GM18951 (cell line): ENCODE data around the gene DRC1.
"Not testable (repeated sequence)": the region's sequence is repeated elsewhere in the genome, so short reads cannot be mapped to it uniquely, and the experiment has no call there.

Experiments
- POLR2A ChIP-seq: IDR thresholded peaks from 4 replicates; pipeline ENCODE4 v1.6.1; 2011; ENCODE audit warnings: mild to moderate bottlenecking; ENCODE audit not compliant: insufficient read length, insufficient read depth; ENCODE audit errors: extremely low read depth
- in situ Hi-C: fragments of 300-500 bp; cut with MboI; formaldehyde crosslinking; loops from one replicate; pipeline ENCODE4 v1.12.0; 2022; ENCODE audit warnings: low sequenced_read_pairs, mixed read lengths, inconsistent platforms; ENCODE audit not compliant: unreplicated experiment

Gene DRC1

DNA sequence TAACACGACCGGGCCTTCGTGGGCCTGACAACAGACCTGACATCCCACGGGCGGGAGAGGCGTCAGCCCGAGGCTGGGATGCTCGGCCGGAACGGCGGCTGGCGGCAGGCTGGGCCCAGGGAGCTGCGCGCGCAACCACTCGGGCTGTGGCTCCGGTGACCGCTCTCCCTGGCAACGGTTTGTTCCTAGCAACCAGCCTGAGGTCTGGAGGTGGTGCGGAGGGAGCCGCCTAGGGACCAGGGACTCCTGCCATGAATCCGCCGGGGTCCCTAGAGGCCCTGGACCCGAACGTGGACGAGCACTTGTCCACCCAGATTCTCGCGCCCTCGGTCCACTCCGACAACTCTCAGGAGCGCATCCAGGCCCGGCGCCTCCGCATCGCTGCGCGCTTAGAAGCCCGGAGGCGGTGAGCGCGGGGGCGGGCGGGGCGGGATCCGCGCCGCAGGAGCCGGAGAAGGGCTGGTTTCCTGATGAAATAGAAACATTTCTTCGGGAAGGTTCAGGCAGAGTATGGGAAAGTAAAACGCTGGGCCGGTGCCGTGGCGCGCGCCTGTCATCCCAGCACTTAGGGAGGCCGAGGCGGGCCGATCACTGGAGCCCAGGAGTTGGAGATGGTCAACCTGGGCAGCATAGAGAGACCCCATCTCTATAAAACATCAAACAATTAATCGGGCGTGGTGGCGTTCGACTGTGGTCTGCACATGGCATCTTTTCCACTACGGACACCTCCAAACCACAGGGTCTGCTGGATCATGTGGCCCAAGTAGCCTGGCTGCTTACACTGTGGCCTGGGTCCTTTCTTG, at the start of gene DRC1:
DRC1 (plus strand) TSS at position 182 of the 803 bp plus-strand sequence; CDS start at position 252, 70 bp downstream.
- TF ChIP-seq POLR2A: no peak
- in situ Hi-C loops: no loop called here

DNA sequence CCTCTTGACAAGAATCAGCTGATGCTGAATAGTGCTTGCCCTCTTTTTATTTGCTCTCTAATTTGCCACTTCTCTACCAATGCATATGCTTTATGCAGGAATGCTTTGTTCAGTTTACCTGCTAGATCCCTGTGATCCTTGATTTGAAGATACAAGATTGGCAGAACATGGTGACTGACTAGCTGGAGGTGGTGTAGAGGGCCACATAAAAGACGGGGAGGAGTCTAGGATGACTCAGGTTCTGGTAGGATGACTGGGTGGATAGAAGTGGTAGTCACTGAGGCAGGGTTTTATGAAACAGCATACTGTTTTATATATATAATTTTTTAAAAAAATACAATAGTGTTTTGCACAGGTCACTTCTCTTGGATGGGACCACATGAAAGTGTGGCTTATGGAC, 48.8 kb upstream of the DRC1 start:
- in situ Hi-C loops: no loop called here
- no peak for TF ChIP-seq POLR2A

DNA sequence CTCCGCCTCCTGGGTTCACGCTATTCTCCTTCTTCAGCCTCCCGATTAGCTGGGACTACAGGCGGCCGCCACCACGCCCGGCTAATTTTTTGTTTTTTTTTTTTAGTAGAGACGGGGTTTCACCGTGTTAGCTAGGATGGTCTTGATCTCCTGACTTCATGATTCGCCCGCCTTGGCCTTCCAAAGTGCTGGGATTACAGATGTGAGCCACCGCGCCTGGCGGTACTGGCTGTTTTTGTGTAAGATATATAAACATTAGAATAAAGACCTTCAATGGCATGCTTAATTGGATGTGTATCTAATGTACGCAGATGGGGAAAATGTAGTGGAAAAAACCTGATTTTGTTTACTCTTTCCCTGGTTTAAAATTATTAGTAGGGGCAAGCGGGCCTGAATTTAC, 47.3 kb upstream of the DRC1 start:
- in situ Hi-C loops: not testable (repeated sequence)

DNA sequence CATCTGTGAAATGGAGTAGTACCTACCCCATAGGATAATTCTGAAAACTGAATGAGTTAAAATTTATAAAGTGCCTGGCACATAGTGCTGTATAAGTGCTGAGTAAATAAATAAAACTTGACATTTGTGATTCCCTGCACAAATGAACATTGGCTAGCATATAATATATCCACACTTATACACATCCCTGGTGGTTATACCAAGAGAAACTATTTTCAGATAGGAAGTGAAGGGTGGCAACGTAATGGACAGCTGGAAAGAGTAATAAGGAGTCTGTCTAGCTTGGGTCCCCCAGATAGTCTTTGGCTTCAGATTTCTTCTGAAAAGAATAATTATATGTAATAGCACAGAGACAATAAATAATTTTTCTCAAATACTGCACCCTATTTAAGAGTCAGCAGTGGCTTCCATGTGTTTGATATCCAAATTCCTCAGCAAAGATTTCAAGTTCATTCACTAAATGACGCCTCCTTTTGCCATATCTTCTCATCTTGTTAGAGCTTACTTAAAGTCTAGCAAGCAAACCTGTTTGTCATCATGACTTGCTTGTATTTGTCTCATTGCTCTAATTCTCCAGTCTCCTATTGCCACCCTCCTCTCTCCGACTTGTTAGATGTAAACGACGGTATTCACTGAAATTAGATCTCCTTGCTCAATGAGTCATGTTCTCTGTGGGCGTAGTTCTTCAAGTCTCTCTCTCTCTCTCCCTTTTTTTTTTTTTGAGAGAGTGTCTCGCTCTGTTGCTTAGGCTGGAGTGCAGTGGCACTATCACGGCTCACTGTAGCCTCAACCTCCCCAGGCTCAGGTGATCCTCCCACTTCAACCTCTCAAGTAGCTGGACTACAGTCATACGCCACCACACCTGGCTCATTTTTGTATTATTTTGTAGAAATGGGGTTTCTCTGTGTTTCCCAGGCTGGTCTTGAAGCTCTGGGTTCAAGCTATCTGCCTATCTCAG, 46.4 kb upstream of the DRC1 start:
- TF ChIP-seq POLR2A: no peak
- in situ Hi-C loops: no loop called here

DNA sequence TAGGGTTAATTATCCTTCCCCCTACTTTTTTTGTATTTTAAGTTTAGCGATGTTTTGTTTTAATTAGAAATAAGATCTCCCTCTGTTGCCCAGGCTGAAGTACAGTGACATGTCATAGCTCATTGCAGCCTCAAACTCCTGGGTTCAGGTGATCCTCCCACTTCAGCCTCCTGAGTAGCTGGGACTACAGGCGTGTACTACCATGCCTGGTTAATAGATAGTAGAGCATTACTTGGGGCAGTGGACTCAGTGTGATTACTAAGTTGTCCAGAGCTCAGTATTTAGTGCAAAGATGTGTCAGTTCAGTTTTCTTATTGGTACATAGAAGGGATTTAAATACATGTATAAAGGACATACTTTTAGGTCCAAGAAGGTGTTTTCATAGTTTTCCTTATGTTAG, 45.6 kb upstream of the DRC1 start:
- in situ Hi-C loops: no loop called here
- no peak for TF ChIP-seq POLR2A

DNA sequence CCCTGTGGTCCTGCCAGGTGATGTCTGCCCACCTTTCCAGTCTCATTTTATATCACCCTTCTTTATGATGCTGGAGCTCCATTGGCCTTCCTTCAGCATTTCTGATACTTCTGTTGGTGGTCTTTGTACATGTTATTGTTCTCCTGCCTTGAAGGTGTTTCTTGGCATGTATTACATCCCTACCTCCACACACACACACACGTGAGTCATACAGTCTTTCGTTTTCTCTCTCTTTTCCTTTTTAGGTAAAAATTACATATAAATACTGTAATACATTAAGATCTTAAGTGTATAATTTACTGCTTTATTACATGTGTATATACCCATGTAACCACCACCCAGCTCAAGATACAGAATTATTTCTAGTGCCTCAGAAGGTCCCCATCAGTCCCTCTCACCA, 44.9 kb upstream of the DRC1 start:
- in situ Hi-C loops: no loop called here
- no peak for TF ChIP-seq POLR2A

DNA sequence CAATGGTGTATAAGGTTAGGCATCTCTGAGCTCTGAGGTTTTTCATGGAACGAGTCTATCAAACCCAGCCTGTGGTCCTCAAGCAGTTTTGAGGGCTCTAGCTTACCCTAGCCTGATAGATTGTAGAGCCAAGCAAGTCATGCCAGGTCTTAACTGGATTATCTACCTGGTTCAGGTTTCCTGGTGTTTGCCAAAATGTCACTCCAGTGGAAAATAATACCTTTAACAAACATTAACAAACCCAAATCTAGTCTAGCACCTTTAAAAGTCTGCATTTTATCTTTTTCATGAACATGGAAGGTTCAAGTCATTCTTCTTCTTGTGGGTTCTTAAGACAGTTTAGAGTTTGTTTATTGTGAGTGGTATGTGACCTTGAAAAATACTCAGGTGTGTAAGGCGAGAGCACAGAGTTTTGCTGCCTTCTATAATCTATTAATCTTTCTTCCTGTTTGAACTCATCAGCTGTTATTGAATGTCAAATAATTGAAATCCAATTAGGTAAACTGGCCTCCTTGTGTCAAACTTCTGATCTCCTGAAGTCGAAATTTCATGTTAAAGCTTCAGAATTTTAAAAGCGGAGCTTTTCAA, 41.7 kb upstream of the DRC1 start:
- no peak for TF ChIP-seq POLR2A
- in situ Hi-C loops: no loop called here

DNA sequence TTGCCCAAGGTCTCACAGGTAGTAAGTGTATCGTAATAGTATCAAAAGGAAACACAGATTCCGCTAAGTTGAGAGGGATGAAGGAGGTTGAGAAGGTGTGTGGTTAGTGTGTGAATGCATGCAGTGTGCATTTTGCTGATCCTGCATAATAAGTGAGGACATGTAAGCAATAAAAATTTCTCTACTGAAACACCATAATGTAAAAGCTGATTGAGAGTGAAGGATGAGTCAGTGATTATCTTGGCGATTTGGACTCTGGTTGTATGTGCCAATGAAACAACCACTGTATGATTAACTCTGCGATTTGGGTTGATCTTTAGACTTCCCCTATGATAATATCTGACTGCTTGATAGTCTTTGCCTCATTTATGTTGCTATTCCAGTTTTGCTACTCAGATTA, 38.4 kb upstream of the DRC1 start:
- TF ChIP-seq POLR2A: no peak
- in situ Hi-C loops: no loop called here

DNA sequence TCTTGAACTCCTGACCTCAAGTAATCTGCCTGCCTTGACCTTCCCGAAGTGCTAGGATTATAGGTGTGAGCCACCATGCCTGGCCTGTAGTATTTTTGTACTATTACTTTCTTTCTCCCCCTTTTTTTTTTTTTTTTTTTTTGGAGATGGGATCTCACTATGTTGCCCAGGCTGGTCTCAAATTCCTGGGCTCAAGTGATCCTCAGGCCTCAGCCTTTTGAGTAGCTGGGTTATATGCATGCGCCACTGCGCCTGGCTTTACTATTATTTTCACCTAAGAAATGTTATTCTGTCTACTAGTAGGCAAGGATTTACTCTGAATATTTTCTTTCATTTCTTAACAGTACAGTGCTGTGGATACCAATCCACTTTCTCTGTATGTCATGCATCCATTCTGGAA, 37.8 kb upstream of the DRC1 start:
- in situ Hi-C loops: no loop called here
- no peak for TF ChIP-seq POLR2A

DNA sequence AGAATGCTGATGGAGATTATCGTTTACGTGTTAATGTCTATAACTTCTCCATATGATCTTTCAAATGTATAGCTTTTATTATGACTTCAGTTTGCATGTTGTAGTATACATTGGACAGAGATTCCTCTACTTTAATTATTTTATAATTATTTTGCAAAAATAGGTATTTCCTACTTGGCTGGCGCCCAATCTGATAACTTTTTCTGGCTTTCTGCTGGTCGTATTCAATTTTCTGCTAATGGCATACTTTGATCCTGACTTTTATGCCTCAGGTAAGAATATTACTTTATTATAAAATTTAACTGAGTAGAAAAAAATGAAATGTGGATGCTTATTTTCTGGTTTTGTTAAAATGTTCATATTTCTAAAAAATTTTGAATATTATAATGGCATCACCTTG, 37.1 kb upstream of the DRC1 start:
- no peak for TF ChIP-seq POLR2A
- in situ Hi-C loops: no loop called here

DNA sequence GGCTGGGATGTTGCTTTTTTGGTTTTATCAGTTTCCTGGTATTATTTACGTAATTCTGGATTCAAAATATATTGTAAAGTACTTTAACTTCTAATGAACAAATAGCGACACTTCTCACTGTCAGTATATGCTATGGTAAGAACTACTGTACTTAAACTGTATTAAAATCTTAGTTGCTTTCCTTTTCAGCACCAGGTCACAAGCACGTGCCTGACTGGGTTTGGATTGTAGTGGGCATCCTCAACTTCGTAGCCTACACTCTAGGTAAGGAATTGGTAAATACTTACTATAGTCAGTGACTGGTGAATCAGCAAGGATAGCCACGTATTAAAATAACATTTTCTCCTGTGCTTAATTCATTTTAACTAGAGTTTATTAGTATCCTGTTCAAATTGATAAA, 34.8 kb upstream of the DRC1 start:
- in situ Hi-C loops: no loop called here
- no peak for TF ChIP-seq POLR2A

DNA sequence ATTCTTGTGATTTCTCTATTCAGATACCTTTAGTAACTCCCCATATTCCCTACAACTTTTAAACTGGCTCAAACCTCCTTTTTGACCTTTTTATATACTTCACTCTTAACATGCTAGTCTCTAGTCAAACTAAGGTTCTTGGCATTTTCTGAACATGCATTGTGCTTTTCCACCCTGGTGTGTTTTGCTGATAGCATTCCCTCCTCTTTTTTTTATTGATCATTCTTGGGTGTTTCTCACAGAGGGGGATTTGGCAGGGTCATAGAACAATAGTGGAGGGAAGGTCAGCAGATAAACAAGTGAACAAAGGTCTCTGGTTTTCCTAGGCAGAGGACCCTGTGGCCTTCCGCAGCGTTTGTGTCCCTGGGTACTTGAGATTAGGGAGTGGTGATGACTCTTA, 32.1 kb upstream of the DRC1 start:
- in situ Hi-C loops: not testable (repeated sequence)

DNA sequence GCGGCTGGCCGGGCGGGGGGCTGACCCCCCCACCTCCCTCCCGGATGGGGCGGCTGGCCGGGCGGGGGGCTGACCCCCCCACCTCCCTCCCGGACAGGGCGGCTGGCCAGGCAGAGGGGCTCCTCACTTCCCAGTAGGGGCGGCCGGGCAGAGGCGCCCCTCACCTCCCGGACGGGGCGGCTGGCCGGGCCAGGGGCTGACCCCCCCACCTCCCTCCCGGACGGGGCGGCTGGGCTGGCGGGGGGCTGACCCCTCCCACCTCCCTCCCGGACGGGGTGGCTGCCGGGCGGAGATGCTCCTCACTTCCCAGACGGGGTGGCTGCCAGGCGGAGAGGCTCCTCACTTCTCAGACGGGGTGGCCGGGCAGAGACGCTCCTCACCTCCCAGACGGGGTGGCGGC, 30.8 kb upstream of the DRC1 start:
- in situ Hi-C loops: not testable (repeated sequence)

DNA sequence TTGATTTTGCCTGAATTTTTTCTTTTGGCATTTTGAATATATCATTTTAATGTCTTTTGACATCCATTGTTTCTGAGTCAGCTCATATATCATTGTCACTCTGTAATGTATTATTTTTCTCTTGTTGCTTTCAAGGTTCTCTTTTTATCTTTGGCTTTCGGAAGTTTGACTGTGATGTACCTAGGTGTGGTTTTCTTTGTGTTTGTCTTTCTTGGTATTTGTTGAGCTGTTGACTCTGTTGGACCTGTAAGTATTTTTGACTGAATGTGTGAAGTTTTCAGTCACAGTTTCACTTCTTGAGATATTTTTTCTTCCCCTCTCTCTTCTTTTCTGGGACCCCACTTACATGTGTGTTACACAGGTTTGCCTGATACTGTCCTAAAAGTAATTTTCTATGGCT, 24.9 kb upstream of the DRC1 start:
- in situ Hi-C loops: no loop called here
- TF ChIP-seq POLR2A: no peak
